GM12873 (cell line): ENCODE measurements around the gene SEC11A.

Experiments
- CTCF ChIP-seq: IDR thresholded peaks from 2 replicates; pipeline ENCODE4 v1.5.1; 2012; ENCODE audit warnings: low read depth, mild to moderate bottlenecking, moderate library complexity, low read length, control low read depth; ENCODE audit not compliant: insufficient read depth; ENCODE audit errors: missing control alignments

SEC11A gene

DNA sequence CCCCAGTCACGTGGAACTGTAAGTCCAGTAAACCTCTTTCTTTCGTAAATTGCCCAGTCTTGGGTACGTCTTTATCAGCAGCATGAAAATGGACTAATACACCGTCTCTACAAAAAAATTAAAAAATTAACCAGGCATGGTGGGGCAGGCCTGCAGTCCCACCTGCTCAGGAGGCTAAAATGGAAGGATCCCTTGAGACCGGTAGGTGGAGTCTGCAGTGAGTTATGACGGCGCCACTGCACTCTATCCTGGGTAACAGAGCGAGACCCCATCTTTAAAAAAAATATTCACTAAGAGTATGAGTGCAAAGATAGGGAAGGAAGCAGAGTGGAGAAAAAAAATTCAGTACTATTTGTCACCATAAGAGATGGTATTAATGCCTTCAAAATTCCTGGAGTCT lies 25.6 kb downstream of the SEC11A start:
- TF ChIP-seq CTCF: no peak

DNA sequence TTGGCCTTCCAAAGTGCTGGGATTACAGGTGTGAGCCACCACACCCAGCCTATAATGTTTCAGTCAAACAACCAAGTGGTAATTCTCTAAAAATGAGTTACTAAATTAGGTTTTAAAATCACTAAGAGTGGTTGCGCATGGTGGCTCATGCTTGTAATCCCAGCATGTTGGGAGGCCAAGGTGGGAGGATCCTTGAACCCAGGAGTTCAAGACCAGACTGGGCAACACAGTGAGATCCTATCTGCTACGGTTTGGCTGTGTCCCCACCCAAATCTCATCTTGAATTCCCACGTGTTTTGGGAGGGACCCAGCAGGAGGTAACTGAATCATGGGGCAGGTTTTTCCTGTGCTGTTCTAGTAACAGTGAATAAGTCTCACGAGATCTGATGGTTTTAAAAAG lies 26.1 kb downstream of the SEC11A start:
- TF ChIP-seq CTCF: no peak

DNA sequence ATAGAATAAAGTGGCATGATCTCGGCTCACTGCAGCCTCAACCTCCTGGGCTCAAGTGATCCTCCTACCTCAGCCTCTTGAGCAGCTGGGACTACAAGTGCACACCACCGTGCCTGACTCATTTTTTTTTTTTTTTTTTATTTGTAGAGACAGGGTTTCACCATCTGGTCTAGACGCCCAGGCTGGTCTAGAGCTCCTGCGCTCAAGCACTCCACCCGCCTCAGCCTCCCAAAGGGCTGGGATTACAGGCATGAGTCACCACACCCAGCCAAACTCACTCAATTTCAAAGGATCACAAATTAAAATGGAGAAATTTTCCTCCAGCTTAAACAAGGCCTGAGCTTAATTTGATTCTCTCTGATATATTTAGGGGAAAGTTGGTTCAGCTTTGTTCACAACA lies 30.6 kb downstream of the SEC11A start:
- TF ChIP-seq CTCF: no peak

DNA sequence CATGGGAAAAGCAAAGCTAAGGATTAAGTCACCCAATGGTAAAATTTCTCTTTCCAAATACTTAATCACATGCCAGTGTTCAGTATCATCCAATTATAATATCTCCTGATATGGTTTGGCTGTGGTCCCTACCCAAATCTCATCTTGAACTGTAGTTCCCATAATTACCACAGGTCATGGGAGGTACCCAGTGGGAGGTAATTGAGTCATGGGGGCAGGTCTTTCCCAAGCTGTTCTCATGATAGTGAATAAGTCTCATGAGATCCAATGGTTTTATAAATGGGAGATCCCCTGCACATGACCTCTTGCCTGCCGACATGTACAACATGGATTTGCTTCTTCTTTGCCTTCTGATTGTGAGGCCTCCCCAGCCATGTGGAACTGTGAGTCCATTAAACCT lies 31.8 kb downstream of the SEC11A start:
- peak; percentile 4 for TF ChIP-seq CTCF

DNA sequence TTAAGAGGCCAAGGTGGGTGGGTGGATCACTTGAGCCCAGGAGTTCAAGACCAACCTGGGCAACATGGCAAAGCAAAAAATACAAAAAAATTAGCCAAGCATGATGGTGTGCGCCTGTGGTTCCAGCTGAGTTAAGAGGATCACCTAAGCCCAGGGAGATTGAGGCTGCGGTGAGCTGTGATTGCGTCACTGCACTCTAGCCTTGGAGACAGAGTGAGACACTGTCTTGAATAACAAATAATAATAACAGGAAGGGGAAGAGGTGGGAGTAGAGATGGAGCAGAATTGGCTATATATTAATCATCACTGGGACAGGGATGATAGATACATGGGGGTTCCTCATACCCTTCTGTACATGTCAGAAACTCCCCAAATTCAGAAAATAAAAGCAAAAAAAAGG lies 34.1 kb downstream of the SEC11A start:
- no peak for TF ChIP-seq CTCF

- TF ChIP-seq CTCF: no peak
Observed at GRCh38 chr15:84671211-84671610, 44.7 kb downstream of the SEC11A start.

DNA sequence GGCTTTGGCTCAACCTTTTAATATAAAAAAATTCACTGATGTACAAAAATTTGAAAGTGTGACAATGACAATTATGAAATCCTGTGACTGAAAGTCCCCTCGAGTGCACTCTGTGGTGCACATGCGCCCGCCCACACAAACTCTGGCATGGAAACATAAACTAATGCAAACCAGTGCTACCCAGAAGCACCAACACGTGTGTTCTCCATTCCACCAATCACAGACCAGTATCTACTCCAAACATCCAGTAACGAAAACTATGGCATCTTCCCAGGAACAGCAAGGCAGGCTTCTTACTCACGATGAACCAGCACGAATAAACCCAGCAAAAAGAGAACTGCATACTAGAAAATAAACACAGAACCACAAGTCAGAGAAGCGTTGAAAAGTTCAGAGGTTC lies 46.2 kb downstream of the SEC11A start:
- TF ChIP-seq CTCF: no peak
